Endothelial cell of umbilical vein (primary cell): ENCODE results near the gene NIT2.

Source experiments
- EZH2 ChIP-seq: IDR thresholded peaks from 2 replicates; pipeline ENCODE4 v1.6.1; 2012; ENCODE audit warnings: borderline replicate concordance, low read depth, mild to moderate bottlenecking, moderate library complexity, low read length, inconsistent platforms; ENCODE audit not compliant: severe bottlenecking
- JUN ChIP-seq: IDR thresholded peaks from 2 replicates; pipeline ENCODE4 v1.6.1; 2011; ENCODE audit warnings: borderline replicate concordance, low read depth; ENCODE audit not compliant: insufficient read length, insufficient read depth
- TF ChIP-seq, protein P1 (sequence below), 2 donors: IDR thresholded peaks; 1 replicate in 1 of 2; 2 replicates in 1 of 2; pipeline ENCODE4 v1.5.1; 2011; ENCODE audit warnings: low read length in 2 of 2, mild to moderate bottlenecking in 2 of 2, moderate library complexity in 2 of 2, control low read depth in 1 of 2, inconsistent platforms in 1 of 2, low read depth in 1 of 2; ENCODE audit not compliant: insufficient read depth in 1 of 2; ENCODE audit errors: extremely low read depth in 1 of 2

DNA sequence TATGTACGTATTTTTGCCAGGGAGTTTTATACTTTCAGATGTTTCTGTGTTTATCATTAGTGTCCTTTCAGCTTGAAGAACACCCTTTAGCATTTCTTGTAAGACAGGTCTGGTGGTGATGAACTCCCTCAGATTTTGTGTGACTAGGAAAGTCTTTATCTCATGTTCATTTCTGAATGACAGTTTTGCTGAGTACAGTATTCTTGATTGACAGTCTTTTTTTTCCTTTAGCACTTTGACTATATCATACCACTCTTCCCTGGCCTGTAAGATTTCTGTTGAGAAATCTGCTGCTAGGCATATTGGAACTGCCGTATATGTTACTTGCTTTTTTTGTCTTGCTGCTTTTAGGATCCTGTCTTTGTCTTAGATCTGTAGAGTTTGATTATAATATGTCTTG lies 72.6 kb downstream of the NIT2 start:
- TF ChIP-seq, protein P1, sequence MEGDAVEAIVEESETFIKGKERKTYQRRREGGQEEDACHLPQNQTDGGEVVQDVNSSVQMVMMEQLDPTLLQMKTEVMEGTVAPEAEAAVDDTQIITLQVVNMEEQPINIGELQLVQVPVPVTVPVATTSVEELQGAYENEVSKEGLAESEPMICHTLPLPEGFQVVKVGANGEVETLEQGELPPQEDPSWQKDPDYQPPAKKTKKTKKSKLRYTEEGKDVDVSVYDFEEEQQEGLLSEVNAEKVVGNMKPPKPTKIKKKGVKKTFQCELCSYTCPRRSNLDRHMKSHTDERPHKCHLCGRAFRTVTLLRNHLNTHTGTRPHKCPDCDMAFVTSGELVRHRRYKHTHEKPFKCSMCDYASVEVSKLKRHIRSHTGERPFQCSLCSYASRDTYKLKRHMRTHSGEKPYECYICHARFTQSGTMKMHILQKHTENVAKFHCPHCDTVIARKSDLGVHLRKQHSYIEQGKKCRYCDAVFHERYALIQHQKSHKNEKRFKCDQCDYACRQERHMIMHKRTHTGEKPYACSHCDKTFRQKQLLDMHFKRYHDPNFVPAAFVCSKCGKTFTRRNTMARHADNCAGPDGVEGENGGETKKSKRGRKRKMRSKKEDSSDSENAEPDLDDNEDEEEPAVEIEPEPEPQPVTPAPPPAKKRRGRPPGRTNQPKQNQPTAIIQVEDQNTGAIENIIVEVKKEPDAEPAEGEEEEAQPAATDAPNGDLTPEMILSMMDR (IDR thresholded peaks at IDR 0.05; ENCODE audit: extremely low read depth in 1 of 2, insufficient read depth in 1 of 2, low read depth in 1 of 2, low read length in 2 of 2), result no peak
- TF ChIP-seq JUN (no peak), EZH2 (no peak)
